ENCODE measurements around the gene ATP5F1B.

GRCh38 chr12:56634242-56634836, 11.4 kb downstream of the ATP5F1B start:
- TF ChIP-seq REST (IDR thresholded peaks at IDR 0.05; ENCODE audit: low read depth) (no peak), CTCF (IDR thresholded peaks at IDR 0.05 in 2 of 3, conservative IDR thresholded peaks at IDR 0.05 in 1 of 3; ENCODE audit: borderline replicate concordance in 1 of 3, insufficient read depth in 1 of 3, low read depth in 2 of 3, low read length in 2 of 3) (no peak), EZH2 (IDR thresholded peaks at IDR 0.05) (no peak), ZNF274 (IDR thresholded peaks at IDR 0.05; ENCODE audit: low read depth, low read length) (no peak), MAX (IDR thresholded peaks at IDR 0.05) (no peak), CBX3 (IDR thresholded peaks at IDR 0.05; ENCODE audit: low read depth) (no peak), POLR2A (IDR thresholded peaks at IDR 0.05; ENCODE audit: borderline replicate concordance, extremely low read depth, insufficient read depth, insufficient read length) (no peak), POLR2AphosphoS5 (IDR thresholded peaks at IDR 0.05; ENCODE audit: low read depth, low read length) (no peak), SRF (IDR thresholded peaks at IDR 0.05; ENCODE audit: low read depth) (no peak)

Measured in HCT116 (cell line).